Activated CD8-positive, alpha-beta memory T cell treated with anti-CD3 and anti-CD28 coated beads, Interleukin-2, amount 50 U/mL, for 24 hours (primary cell): Measurements from ENCODE around the gene LSM10.

ENCODE experiments used
- DNase-seq: peaks from one replicate; pipeline ENCODE4 v3.0.0-alpha.2; 2020; ENCODE audit errors: extremely low read depth

The LSM10 gene

DNA sequence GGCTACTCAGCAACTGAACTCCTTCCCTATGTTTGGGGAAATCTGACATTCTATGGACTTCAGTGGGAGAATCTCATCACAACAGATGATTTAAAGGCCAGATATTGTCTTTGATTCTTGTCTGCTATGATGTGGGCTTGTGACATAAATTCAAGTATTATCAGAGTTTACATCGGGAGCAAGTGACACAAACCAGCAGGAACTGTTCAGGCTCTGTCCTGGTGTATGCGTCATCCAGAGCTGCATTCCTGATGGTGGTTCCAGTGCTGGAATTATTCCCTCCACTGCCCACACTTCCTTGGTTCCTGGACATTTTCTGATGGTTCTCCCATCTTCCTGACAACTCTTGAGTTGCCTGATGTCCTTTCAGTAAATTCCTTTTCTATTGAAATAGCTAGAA, 10.8 kb upstream of the LSM10 start:
- DNase-seq: no peak

DNA sequence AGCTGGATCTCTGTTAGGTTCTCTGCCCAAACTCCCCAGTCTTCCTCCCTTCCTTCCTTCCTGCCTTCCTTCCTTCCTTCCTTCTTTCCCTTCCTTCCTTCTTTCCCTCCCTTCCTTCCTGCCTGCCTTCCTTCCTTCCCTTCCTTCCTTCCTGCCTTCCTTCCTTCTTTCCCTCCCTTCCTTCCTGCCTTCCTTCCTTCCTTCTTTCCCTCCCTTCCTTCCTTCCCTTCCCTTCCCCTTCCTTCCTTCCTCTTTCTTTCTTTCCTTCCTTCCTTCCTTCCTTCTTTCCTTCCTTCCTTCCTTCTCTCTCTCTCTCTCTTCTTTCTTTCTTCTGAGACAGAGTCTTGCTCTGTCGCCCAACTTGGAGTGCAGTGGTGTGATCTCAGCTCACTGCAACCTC, 8.7 kb upstream of the LSM10 start:
- no peak for DNase-seq

DNA sequence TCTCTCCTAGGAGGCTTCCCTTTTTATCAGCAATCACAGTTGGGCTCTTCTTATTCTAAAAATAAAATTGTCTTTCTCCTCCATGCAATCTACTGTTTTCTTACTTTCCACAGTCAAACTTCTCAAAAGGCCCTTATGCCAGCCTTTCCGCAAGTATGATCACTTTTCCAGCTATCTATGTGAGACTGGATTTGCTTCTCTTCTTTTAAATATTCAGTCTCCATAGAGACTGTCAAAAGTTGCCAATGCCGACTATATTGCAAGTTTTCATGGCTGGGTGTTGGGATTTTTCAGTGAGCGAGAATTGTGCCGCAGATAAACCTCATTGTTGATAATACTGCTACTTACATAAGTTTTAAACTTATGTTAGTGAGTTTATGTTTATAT, 4.8 kb upstream of the LSM10 start:
- no peak for DNase-seq

DNA sequence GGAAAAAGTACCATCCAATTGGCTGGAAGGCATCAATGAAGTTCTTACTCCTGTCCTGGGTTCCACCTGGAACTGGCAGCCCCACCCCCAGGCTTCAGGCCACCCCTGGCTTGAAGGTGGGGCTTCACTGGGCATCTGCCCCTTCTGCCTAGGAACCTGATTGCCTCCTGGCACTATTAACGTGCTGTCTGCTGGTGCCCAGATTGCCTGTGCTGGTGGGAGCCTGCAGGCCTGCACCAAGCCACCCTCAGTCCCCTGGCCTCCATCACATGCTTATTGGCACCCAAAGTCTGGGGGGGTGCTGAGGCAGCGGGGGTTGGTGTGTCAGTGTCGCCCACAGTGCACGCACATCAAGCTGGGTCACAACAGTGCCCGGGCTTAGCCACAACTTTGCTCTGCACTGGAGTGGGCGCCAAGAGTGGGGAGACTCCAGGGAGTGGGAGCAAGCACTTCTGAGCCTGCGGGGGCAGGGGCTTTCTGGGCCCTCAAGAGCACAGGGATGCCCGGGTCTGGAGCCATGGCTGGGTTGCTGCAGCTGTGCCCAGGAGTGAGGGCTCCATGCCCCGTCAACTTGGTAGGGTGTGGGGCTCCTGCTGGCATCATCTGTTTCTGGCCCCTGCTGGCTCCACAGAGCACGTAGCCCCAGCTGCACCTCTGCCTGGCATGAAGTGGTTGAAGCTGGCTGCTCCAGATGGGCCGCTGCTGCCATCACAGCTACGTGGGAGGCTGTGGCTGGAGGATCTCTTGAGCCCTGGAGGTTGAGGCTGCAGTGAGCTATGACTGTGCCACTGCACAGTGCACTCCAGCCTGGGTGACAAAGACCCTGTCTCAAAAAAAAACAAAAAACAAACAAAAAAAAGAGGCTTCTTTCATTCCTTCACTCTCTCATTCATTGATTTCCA, 4.1 kb upstream of the LSM10 start:
- no peak for DNase-seq

DNA sequence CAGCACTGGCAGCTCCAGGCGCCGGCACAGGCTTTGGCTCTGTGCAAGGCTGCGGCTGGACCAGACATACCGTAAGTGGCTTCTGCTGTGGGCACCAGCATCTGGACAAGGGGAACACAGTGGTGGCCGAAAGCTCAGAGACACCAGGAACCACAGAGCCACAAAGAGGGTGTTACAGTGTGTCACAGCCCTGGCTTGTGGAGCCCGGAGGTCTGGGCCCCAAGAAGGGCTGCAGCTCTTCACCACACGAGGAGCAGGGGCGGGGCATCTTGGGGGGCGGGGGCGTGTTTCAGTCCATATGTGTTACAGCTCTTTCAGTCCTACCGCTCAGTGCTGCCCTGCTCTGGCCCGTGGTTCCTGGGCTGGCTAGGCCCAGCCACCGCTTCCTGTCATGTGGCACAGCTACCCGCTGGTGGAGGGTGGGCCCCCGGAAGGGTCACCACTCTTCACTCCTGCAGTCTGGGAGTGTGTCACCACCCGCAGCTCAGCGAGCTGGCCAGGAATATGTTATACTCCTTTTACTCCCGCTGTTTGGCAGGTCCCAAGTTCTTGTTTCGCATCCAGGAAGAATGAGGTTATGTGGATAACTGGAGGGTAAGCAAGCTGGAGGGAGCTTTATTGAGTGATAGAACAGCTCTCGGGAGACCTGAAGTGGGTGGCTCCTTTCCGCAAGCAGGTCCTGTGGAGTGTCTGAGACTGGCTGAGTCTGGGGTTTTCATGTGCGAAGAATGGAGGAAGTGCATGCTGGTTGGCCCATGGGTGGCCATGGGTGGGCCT, 3.3 kb upstream of the LSM10 start:
- peak; percentile 41 for DNase-seq

DNA sequence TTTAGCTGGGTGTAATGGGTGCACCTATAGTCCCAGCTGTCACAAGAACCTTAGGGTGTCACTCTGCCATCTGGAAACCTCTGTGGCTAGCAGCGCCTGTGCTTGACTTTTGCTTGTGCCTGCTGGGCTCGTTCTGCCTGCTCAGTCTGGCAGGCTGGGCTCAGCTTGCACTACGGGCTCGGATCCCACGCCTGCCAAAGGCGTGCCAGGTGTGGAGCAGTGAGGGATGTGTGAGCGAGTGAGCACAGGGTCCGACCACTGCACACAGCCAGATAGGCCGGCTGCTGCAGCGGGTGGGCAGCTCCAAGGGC, 2.8 kb upstream of the LSM10 start:
- no peak for DNase-seq

DNA sequence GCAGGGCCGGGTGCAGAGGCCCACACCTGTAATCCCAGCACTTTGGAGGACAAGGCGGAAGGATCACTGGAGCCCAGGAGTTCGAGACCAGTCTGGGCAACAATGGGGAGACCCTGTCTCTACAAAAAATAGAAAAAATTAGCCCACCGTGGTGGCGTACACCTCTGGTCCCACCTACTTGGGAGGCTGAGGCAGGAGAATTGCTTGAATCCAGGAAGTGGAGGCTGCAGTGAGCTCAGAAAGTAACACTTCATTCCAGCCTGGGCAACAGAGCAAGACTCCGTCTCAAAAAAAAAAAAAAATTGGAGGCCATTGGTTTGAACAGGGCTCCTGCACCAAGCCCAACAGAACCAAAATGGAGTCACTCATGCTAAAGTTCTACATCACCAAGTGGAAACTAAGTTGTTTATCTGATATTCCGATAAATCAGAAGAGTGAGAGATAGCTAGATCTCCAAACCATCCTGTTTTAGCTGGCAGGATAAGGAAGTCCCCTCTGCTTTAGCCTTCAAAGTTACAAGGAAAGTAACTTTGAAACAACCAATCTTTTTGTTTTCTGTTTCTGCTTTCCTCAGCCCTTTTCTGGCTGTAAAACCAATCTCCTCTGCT, 766 bp upstream of the LSM10 start:
- no peak for DNase-seq

DNA sequence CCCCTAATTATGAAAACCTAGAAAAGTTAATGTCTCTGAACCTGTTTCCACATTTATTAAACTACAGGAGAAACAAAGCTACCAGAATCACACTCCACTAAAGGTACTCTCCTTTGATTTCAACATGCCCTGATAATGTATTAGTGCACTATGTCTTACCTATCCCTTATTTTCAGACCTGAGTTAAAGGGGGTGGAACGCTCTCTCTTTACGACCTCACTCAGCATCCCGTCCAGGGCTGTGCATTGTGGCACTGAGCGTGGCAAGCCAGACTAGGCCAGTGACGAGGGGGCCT, 678 bp downstream of the LSM10 start:
- DNase-seq: no peak

DNA sequence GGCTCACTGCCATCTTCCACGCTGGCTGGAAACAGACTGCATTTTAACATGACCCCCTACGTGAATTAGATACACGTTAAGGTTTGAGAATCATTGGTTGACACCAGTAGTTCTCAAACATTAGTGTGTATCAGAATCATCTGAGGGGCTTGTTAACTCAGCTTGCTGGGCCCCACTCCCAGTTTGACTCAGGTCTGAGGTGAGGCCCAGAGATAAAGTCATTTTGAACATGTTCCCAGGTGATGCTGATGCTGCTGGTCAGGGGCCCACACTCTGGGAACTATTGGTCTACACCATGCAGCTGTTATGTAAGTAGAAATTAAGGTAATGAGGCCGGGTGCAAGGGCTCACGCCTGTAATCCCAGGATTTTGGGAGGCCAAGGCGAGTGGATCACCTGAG, 1.3 kb downstream of the LSM10 start:
- no peak for DNase-seq

DNA sequence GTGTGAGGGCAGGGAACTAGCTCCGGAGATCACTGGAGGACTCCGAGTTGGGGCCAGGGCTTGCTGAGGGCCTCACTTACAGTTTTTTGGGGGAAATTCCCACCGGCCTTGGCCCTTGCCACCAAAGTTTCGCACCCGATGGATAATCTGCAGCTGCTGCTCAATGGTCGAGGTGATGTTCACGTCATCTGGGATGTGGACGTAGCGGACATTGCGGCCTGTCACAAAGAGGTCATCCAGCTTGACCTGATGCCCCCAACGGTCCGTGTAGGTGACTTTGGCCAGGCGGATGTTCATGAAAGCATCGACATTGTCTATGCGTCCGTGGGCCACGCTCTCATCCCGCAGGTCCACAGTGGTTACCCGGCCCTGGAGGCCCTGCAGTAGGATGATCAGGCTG, 4.0 kb downstream of the LSM10 start:
- DNase-seq: no peak

DNA sequence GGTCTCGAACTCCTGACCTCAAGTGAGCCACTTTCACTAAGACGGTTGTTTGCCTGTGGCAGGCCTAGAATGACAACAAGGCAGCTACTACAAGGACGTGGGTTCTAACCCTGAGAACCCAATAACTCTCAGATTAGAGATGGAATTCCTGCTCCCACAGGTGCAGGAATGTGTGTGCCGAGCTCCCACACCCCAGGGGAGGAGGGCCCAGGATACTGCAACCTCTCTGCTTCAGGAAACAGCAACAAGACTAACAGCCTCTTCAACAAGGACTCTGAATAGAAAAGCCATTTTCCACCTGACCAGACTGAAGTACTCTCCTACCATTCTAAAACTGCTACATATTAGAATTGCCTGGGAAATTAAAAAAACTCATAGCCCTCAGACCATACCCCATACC, 4.9 kb downstream of the LSM10 start:
- DNase-seq: no peak

DNA sequence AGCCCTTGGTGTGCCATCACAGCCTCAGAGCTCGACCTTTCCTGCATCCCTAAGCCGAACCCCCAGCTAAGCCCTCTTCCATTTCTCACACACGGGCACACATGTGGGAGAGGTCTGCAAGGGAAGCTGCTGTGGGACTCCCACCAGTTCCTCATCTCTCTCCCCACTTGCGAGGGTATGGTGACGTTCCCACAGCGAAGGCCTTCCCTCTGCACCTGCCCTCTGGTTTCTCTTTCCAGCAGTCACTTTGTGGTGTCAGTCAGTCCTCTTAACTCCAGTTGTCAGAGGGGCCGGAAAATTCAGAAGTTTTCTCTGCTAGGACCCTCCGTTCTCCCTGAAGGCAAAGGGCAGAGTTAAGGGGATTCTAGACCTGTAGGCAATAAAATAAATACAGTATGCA, 6.4 kb downstream of the LSM10 start:
- DNase-seq: no peak

DNA sequence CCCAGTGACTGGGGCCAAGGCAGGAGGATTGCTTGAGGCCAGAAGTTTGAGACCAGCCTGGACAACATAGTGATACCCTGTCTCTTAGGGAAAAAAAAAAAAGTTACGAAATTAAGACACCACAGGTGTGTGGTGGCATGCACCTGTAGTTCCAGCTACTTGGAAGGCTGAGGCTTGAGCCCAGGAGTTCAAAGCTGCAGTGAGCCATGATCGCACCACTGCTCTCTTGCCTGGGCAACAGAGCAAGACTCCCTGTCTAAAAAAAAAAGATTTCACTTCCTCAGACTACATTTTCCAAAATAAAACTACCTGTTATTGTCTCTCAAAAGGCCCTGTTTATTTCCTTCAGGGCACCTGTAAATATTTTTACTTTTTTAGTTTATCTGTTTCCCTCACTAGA, 7.3 kb downstream of the LSM10 start:
- DNase-seq: no peak

DNA sequence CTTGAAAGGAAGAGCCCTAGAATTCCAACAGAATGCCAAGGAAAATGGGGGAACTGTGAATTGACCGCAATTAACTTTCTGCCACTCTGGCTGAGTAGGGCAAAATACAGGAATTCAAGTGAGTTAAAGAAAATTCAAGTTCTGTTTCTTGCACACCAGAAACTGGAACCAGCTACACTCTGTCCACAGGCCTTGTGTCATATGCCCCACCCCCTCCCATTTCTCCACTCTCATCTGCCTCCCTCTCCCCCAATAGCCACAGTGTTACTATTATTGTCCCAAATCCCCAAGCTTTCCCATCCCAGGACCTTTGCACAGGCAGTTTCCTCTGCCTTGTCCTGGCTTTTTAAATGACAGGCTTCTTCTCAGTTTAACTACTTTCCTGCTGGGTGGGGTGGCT, 7.7 kb downstream of the LSM10 start:
- no peak for DNase-seq

DNA sequence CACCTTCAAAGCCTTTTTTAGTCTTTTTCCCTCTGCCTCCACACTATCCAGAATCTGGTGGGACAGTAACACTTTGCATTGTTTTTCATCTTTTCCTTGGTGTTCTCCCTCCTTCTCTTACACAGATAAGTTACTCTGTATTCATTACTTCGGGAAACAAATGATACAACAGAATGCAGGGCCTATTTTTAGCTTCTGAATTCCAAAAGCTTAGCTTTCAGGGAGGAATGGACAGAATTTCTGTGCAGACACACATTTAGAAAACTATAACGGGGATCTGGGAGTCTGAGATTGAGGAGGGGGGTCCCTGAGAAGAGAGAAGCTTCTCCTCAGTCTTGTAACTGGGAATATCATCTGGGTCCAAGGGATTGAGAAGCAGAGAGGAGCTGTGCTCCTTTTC, 8.4 kb downstream of the LSM10 start:
- no peak for DNase-seq

DNA sequence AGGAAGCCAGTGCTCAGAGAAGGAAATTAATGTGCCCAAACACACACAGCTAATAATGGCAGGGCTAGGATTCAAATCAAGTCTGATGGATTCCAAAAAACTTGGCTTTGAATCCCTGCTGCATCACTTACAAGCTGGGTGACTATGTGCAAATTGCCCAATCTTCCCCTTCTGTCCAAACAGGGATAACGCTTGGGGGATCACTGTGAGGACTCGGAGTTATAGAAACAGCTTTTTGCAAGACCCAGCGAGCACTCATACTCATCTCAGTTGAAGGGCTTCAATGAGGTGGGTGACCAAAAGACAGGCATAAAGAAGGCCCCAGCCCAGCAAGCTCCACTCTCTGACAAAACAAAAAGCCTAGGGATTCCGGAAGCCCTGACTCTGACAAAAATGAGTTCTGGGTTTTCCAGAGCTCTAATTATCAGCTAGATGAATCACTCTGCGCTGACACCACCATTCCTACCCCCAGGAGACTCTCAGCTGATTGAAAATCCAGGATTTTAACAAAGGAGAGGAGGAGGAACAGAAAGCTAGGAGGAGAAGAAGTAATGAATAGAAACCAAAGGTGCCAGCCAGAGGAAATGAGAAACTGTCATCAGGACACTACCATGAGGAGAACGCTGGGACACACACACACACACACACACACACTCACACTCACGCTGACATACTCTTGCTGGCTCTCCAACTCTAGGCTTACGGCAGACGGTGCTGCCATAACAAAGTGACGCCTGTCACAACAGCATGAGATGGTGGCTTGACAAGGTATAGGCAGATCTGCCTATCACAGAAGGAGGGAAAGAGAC, 10.4 kb downstream of the LSM10 start:
- no peak for DNase-seq

DNA sequence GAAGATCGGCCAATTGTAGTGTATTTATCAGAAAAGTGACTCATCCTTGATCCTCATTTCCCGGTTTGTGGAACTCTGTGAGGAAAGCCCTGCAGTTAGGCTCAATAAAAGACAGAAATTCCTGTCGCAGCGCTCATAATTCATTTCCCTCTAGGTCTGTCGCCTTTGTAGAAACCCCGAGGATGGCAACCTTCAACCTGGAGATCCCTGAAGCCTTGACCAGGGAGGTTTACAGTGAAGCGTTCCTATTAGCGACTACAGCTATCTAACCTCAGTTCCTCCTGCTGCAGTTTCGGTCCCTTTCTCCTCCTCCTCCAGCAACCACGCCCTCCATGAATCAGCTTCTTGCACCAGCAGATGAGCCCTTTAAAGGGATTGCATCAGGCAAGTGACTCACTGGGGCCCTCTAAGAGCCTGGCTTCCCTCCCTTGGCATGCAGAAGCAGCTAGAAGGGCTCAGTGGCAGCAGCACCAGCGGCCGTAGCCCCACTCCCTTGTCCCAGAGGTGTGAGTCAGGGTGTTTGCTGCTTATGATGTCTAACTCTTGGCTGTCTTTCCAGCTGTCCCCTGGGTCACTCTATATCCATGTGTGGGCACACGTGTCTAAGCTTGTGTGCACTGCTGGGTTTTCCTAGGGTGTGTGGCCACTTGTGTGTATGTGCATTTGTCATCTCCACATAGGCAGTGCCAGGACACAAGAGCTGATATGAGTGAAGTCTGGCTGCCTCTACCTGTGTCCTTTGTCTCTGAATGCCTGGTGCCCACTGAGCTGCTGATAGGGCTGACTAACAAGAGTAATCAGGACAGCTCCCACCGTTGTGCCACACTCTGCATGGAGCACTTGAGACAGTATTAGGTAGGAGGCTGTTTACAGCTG, 11.2 kb downstream of the LSM10 start:
- DNase-seq: peak; percentile 87

DNA sequence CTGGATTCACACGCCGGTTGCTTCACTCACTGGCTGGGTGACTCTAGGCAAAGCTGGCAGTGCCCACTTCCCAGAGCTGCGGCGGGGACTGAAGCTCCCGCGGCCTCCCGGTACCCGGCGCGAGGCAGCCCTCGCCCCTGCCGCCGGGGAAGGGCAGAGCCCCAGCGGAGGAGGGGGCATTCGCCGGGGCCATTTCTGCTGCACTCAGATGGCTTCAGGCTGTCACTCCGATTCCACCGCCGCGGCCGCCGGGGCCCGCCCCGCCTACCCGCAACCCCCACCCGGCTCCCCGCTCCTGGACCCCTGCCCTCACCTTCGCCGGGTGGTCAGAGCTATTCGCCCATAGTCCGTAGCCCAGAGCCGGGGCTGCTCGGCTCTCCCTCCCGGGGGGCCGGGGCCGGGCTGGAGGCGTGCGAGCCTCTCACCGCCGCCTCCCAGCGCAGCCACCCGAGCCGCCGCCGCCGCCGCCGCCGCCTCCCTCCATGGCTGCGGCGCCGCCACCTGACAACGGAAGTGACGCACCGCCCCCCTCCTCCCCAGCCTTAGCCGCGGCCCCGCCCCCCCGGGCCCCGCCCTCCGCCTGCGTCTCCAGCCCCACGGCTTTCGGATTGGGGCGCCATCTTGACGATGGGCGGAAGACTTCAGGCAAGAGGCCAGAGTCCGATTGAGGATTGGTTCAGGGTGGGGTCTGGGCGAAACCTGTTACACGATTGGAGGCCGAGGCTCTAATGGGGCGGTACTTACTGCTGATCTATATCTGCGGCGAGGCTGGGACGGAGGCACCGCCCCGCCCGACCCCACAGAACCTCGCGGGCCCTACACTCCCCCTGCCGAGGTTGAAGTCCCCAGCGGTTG, 12.1 kb downstream of the LSM10 start, which contains the start of gene STK40:
Gene STK40 (minus strand): TSS at position 515 of the 855 bp plus-strand sequence. CDS start 24,592 bp downstream, outside the sequence.
- DNase-seq: peak; percentile 94

DNA sequence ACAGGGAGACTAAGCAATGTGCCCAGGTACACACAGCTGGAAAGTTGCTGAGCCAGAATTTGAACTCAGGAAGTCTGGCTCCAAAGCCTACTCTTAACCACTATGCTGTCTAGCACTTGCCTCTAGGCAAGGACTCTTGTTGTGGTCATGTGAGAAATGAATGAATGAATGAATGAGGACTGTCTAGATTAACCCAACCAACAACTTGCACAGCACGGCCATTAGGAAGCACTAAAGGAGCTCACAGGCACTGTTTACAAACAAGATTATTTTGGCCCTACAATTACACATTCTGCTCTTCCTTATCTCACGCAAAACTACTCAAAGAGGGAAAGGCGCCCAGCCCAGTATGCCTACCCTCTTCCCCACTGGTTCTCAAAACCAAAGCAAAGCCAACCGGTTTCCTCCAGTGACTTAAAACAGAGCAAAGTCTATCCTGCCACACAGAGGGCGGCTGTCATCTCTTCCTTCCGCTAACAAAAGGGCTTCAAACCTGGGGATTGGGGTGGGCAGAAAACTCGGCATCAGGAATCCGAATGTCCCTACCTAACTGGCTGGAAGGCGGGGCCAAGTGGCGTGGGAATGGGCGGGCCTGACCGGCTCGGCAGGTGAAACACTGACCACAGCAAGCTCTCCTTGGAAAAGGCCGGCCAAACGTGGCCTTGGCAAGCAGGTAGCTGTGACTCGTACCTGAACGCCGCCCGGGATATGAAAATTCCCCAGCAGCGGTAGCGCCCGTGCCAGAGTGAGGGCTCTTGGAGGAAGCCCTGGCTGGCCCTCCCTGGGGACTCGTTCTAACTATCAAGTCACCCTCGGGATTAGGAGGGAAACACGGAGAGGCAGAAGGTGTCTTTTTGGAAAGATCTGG, 12.9 kb downstream of the LSM10 start:
- no peak for DNase-seq
